ENCODE data around the gene MINAR1.
A peak's percentile ranks its signal among the peaks of the same experiment; 100 is the strongest.
"Not testable (repeated sequence)": the region's sequence is repeated elsewhere in the genome, so short reads cannot be mapped to it uniquely, and the experiment has no call there.

Gene MINAR1

GRCh38 chr15:79431636-79432344 lies at the start of gene MINAR1:
Gene MINAR1, plus strand, starts transcription at chr15:79432336. Its CDS starts 23,812 bp downstream, at chr15:79456148.
- peak; percentile 16 for DNase-seq (ENCODE audit: low spot score)

- DNase-seq (ENCODE audit: low spot score) = no peak
Observed at GRCh38 chr15:79394231-79394630, 37.9 kb upstream of the MINAR1 start.

GRCh38 chr15:79396850-79397249 lies 35.3 kb upstream of the MINAR1 start:
- no peak for DNase-seq (ENCODE audit: low spot score)

GRCh38 chr15:79397269-79397910 lies 34.7 kb upstream of the MINAR1 start:
- no peak for DNase-seq (ENCODE audit: low spot score)

- no peak for DNase-seq (ENCODE audit: low spot score)
Observed at GRCh38 chr15:79399606-79400005, 32.5 kb upstream of the MINAR1 start.

- DNase-seq (ENCODE audit: low spot score) = no peak
Observed at GRCh38 chr15:79400650-79401049, 31.5 kb upstream of the MINAR1 start.

GRCh38 chr15:79401301-79401700 lies 30.8 kb upstream of the MINAR1 start:
- no peak for DNase-seq (ENCODE audit: low spot score)

GRCh38 chr15:79402136-79402535 lies 30.0 kb upstream of the MINAR1 start:
- DNase-seq (ENCODE audit: low spot score) = no peak

GRCh38 chr15:79403501-79403900 lies 28.6 kb upstream of the MINAR1 start:
- DNase-seq (ENCODE audit: low spot score) = no peak

GRCh38 chr15:79406210-79406609 lies 25.9 kb upstream of the MINAR1 start:
- DNase-seq (ENCODE audit: low spot score) = no peak

- DNase-seq (ENCODE audit: low spot score) = no peak
Observed at GRCh38 chr15:79408041-79408440, 24.1 kb upstream of the MINAR1 start.

- DNase-seq (ENCODE audit: low spot score) = no peak
Observed at GRCh38 chr15:79410237-79410636, 21.9 kb upstream of the MINAR1 start.

GRCh38 chr15:79412010-79412409 lies 20.1 kb upstream of the MINAR1 start:
- no peak for DNase-seq (ENCODE audit: low spot score)

- no peak for DNase-seq (ENCODE audit: low spot score)
Observed at GRCh38 chr15:79412429-79412828, 19.7 kb upstream of the MINAR1 start.

- DNase-seq (ENCODE audit: low spot score) = no peak
Observed at GRCh38 chr15:79416876-79417275, 15.3 kb upstream of the MINAR1 start.

GRCh38 chr15:79418693-79419279 lies 13.3 kb upstream of the MINAR1 start:
- no peak for DNase-seq (ENCODE audit: low spot score)

- no peak for DNase-seq (ENCODE audit: low spot score)
Observed at GRCh38 chr15:79425591-79426295, 6.4 kb upstream of the MINAR1 start.

GRCh38 chr15:79426899-79427298 lies 5.2 kb upstream of the MINAR1 start:
- not testable (repeated sequence) for DNase-seq (ENCODE audit: low spot score)

- DNase-seq (ENCODE audit: low spot score) = no peak
Observed at GRCh38 chr15:79427781-79428598, 4.1 kb upstream of the MINAR1 start.

GRCh38 chr15:79430901-79431635 lies 1.1 kb upstream of the MINAR1 start:
- no peak for DNase-seq (ENCODE audit: low spot score)

Data from germinal center (tissue), 1 donor.